ENCODE data around the gene CDC42BPA. TPM values are rescaled to one million over a fixed set of nuclear protein-coding genes. Genes with fewer than 3 reads are reported as not detected.

CDC42BPA gene
- total and polyA plus RNA-seq, 2 of the 8 experiments (the other 6 are each of a cell fraction or from before 2014, with no cell fraction given): 7.1 to 28.5 TPM

GRCh38 chr1:226945106-226945857 is 373.0 kb downstream of the CDC42BPA start:
- no peak overlapping the region for H4K5ac ChIP-seq (ENCODE audit: insufficient read length, low read depth, low read length)
- H3K4me1 ChIP-seq (replicated peaks in 1 of 4; ENCODE audit: control insufficient read depth in 3 of 4, insufficient read depth in 4 of 4, low read length in 3 of 4): peaks cover 0 to 11% (median 3%) of the 10 kb centered on the region in 4 experiments; a peak in 6 of 7 replicates
- no peak overlapping the region for H2BK120ac ChIP-seq (replicated peaks; ENCODE audit: low read depth, low read length)
- no peak overlapping the region for H3K56ac ChIP-seq (replicated peaks; ENCODE audit: insufficient read length, low read depth, low read length)
- H3K23ac ChIP-seq (ENCODE audit: insufficient read length): no peak overlapping the region
- H3K9ac ChIP-seq (replicated peaks in 1 of 4; ENCODE audit: extremely low read depth in 1 of 4, low read depth in 3 of 4, low read length in 3 of 4): no peak overlapping the region
- FAIRE-seq: no peak
- peaks cover 0 to 82% of the 10 kb centered on the region in 2 experiments; a peak in 2 of 4 replicates for H3K79me2 ChIP-seq (ENCODE audit: control insufficient read depth in 1 of 2, insufficient read depth in 2 of 2, low read length in 2 of 2)
- peaks cover 0 to 2% (median 0%) of the 10 kb centered on the region in 4 experiments; a peak in 3 of 7 replicates for H3K27me3 ChIP-seq (replicated peaks in 1 of 4; ENCODE audit: control insufficient read depth in 3 of 4, extremely low read depth in 1 of 4, insufficient read depth in 3 of 4, low read length in 3 of 4)
- DNase-seq (ENCODE audit: low read depth in 1 of 2, low spot score in 2 of 2): no peak
- H2BK20ac ChIP-seq (ENCODE audit: low read length): no peak overlapping the region
- H2AK5ac ChIP-seq (ENCODE audit: low read depth, low read length): no peak overlapping the region
- no peak overlapping the region for H2AFZ ChIP-seq (ENCODE audit: low read length)
- no peak overlapping the region for H4K91ac ChIP-seq (replicated peaks; ENCODE audit: insufficient read length, low read length)
- no peak overlapping the region for H3K18ac ChIP-seq (ENCODE audit: extremely low read depth, low read length)
- 0 out of 2 replicates have a peak overlapping the region, but pooled peaks have one; percentile 60 for H2BK5ac ChIP-seq (ENCODE audit: low read depth, low read length)
- no peaks in the 10 kb centered on the region; a peak in 1 of 4 replicates for H3K9me3 ChIP-seq (ENCODE audit: insufficient read depth in 2 of 2, low read depth in 1 of 2, low read length in 1 of 2)
- H4K20me1 ChIP-seq (replicated peaks in 1 of 2; ENCODE audit: control insufficient read depth in 1 of 2, insufficient read depth in 2 of 2, low read length in 2 of 2): peaks cover 3 to 4% of the 10 kb centered on the region in 2 experiments
- 74% methylated on average over 19 of the region's 19 CpGs; no CpG with 5 or more reads in 1 of the 2 experiments for WGBS, 2 experiments (ENCODE audit: extremely low coverage in 1 of 2, insufficient coverage in 1 of 2, insufficient read length in 1 of 2, insufficient replicate concordance in 2 of 2, low coverage in 1 of 2, low lambda C conversion rate in 2 of 2, missing lambda C conversion rate in 1 of 2)
- peak overlapping the region; percentile 50; the same call in 1 of the 2 replicates for H2BK12ac ChIP-seq (ENCODE audit: low read depth, low read length)
- no peaks in the 10 kb centered on the region for H3K36me3 ChIP-seq (ENCODE audit: control insufficient read depth in 2 of 4, insufficient read depth in 4 of 4, low read length in 3 of 4)
- no peak overlapping the region for H3K4me3 ChIP-seq (ENCODE audit: extremely low read depth in 1 of 4, insufficient read depth in 2 of 4, low read depth in 3 of 4, low read length in 4 of 4)
- POLR2A ChIA-PET (ENCODE audit: partially characterized antibody): no interaction called here
- no peak overlapping the region for H3K27ac ChIP-seq (ENCODE audit: low read depth, low read length)
- peaks cover 4% of the 10 kb centered on the region for H3K23me2 ChIP-seq (ENCODE audit: low read depth, low read length)
- H4K8ac ChIP-seq (ENCODE audit: extremely low read depth, insufficient read depth, low read length): peak overlapping the region; percentile 39; the same call in 1 of the 2 replicates
- no peak overlapping the region for H2BK15ac ChIP-seq (ENCODE audit: low read length)
- H3K14ac ChIP-seq (ENCODE audit: insufficient read length): no peak overlapping the region
- no peak overlapping the region for H3K4ac ChIP-seq (replicated peaks; ENCODE audit: insufficient read length, low read depth, low read length)
- peak overlapping the region in 1 of 2 experiments; percentile 39; a peak in 1 of 4 replicates for H3K4me2 ChIP-seq (ENCODE audit: insufficient read depth in 1 of 2, low read depth in 2 of 2, low read length in 2 of 2)
- peaks cover 12% of the 10 kb centered on the region for H3K79me1 ChIP-seq (ENCODE audit: low read depth, low read length)
- TF ChIP-seq SP1 (IDR thresholded peaks at IDR 0.05; ENCODE audit: low read depth, low read length) (no peak), MAX (IDR thresholded peaks at IDR 0.05) (0 out of 2 replicates have a peak, but pooled peaks have one; percentile 7)
- CTCF ChIA-PET (ENCODE audit: partially characterized antibody): interaction anchor here (0.8 to 1.1 kb wide), 5 partner anchors 25 to 494 kb away, joined by 3 to 4 read pairs (median 3); no protein-coding TSS in a partner anchor

Measured in H1 (cell line).